ENCODE results near the gene SYNM.

Gene SYNM

DNA sequence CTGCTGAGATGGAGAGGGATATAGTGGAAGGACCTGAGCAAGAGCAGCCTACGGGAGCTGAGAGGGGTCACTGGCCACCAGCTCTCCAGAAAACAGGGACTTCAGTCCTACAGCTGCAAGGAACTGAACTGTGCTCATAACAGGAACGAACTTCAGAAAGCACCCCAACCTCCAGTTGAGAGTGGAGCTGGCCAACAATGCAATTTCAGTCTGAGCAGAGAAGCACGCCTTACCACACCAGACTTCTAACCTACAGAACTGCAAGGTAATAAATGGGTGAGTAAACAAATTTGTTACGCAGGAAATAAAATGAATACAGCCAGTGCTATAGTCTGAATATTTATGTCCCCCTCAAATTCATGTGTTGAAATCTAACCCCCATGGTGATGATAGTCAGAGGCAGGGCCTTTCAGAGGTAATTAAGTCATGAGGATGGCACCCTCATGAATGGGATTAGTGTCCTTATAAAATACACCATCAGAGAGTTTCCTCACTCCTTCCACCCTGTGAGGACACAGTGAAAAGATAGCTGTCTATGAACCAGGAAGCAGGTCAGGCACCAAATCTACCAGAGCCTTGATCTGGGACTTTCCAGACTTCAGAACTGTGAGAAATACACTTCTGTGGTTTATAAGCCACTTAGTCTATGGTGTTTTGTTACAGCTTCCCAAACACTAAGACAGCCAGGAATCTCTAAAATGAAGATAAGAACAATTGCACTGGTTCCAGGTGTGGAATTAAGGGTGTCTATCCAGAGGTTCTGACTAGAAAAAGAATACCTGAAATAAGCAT lies 58.6 kb downstream of the SYNM start:
- TF ChIP-seq ZNF8 (CRISPR knock-in tag; IDR thresholded peaks at IDR 0.05) (no peak), CSDC2 (CRISPR knock-in tag; IDR thresholded peaks at IDR 0.05) (no peak), TCF4 (CRISPR knock-in tag; IDR thresholded peaks at IDR 0.05; ENCODE audit: borderline replicate concordance) (no peak), ESRRG (CRISPR knock-in tag; IDR thresholded peaks at IDR 0.05) (no peak), BACH2 (CRISPR knock-in tag; IDR thresholded peaks at IDR 0.05; ENCODE audit: borderline replicate concordance) (no peak), ISL1 (CRISPR knock-in tag; IDR thresholded peaks at IDR 0.05) (no peak), GLIS3 (CRISPR knock-in tag; IDR thresholded peaks at IDR 0.05) (no peak), SNAI2 (CRISPR knock-in tag; IDR thresholded peaks at IDR 0.05) (no peak), ZFP30 (CRISPR knock-in tag; IDR thresholded peaks at IDR 0.05) (no peak), ZNF70 (CRISPR knock-in tag; IDR thresholded peaks at IDR 0.05) (no peak)
- TF ChIP-seq, protein P1, sequence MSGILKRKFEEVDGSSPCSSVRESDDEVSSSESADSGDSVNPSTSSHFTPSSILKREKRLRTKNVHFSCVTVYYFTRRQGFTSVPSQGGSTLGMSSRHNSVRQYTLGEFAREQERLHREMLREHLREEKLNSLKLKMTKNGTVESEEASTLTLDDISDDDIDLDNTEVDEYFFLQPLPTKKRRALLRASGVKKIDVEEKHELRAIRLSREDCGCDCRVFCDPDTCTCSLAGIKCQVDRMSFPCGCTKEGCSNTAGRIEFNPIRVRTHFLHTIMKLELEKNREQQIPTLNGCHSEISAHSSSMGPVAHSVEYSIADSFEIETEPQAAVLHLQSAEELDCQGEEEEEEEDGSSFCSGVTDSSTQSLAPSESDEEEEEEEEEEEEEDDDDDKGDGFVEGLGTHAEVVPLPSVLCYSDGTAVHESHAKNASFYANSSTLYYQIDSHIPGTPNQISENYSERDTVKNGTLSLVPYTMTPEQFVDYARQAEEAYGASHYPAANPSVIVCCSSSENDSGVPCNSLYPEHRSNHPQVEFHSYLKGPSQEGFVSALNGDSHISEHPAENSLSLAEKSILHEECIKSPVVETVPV (CRISPR knock-in tag; IDR thresholded peaks at IDR 0.05): no peak
- TF ChIP-seq, protein P2, sequence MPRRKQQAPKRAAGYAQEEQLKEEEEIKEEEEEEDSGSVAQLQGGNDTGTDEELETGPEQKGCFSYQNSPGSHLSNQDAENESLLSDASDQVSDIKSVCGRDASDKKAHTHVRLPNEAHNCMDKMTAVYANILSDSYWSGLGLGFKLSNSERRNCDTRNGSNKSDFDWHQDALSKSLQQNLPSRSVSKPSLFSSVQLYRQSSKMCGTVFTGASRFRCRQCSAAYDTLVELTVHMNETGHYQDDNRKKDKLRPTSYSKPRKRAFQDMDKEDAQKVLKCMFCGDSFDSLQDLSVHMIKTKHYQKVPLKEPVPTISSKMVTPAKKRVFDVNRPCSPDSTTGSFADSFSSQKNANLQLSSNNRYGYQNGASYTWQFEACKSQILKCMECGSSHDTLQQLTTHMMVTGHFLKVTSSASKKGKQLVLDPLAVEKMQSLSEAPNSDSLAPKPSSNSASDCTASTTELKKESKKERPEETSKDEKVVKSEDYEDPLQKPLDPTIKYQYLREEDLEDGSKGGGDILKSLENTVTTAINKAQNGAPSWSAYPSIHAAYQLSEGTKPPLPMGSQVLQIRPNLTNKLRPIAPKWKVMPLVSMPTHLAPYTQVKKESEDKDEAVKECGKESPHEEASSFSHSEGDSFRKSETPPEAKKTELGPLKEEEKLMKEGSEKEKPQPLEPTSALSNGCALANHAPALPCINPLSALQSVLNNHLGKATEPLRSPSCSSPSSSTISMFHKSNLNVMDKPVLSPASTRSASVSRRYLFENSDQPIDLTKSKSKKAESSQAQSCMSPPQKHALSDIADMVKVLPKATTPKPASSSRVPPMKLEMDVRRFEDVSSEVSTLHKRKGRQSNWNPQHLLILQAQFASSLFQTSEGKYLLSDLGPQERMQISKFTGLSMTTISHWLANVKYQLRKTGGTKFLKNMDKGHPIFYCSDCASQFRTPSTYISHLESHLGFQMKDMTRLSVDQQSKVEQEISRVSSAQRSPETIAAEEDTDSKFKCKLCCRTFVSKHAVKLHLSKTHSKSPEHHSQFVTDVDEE (CRISPR knock-in tag; IDR thresholded peaks at IDR 0.05): no peak
- TF ChIP-seq, protein P3, sequence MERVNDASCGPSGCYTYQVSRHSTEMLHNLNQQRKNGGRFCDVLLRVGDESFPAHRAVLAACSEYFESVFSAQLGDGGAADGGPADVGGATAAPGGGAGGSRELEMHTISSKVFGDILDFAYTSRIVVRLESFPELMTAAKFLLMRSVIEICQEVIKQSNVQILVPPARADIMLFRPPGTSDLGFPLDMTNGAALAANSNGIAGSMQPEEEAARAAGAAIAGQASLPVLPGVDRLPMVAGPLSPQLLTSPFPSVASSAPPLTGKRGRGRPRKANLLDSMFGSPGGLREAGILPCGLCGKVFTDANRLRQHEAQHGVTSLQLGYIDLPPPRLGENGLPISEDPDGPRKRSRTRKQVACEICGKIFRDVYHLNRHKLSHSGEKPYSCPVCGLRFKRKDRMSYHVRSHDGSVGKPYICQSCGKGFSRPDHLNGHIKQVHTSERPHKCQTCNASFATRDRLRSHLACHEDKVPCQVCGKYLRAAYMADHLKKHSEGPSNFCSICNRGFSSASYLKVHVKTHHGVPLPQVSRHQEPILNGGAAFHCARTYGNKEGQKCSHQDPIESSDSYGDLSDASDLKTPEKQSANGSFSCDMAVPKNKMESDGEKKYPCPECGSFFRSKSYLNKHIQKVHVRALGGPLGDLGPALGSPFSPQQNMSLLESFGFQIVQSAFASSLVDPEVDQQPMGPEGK (CRISPR knock-in tag; IDR thresholded peaks at IDR 0.05; ENCODE audit: borderline replicate concordance): no peak
- ATAC-seq: no peak

DNA sequence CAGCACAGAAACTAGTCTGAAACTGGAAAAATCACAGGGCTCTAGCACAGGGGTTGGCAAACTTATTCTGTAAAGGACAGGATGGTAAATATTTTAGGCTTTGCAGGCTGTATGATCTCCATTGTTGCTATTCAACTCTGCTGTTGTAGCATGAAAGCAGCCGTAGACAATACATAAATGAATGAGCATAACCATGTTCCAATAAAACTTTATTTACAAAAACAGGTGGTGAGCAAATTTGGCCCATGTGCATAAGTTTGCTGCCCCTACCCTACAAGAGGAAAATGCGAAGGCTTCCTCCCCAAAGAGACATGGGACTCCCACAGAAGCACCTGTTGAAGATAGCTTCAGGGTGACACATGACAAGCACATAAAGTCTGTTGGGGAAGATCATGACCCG lies 59.2 kb downstream of the SYNM start:
- no peak for TF ChIP-seq ZNF70 (CRISPR knock-in tag; IDR thresholded peaks at IDR 0.05)
- TF ChIP-seq ZNF565 (CRISPR knock-in tag; conservative IDR thresholded peaks at IDR 0.05; ENCODE audit: low read depth): no peak
- TF ChIP-seq SNAI2 (CRISPR knock-in tag; IDR thresholded peaks at IDR 0.05): no peak
- TF ChIP-seq ZNF8 (CRISPR knock-in tag; IDR thresholded peaks at IDR 0.05): no peak
- ATAC-seq: no peak

DNA sequence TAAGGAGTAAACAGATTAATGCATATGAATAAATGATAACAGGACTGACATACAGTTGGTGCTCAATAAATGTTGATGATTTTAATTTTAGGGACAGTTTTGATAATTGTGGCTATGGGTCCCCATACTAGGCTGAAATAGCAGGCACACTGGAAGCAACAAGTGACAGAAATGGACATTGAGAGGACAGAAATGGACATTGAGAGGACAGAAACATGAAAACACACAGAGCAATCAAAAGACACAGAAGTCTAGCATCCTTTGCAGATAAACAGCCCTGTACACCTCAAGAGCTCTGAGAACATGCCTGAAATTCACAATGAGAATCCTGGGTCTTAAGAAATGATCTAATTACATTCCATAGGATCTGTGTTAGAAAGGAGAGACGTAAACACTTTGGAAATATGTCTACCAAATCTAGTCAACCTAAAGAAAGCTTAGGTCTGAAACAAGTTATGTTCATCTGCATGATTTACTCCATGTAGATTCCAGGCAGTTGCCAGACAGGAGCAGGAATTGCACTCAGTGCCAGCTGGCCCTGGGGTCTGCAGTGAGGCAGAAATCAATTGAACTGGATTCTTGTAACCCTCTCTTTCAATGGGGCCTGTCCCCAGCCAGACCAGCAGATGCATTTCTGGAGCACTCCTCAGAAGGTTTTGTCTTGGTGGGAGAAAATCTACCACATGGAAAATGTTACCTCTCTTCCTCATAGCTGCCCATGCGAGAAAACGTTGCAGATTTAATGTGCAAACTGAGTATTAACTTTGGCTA lies 60.3 kb downstream of the SYNM start:
- no peak for ATAC-seq
- TF ChIP-seq ESRRG (CRISPR knock-in tag; IDR thresholded peaks at IDR 0.05) (no peak), ZFP3 (CRISPR knock-in tag; IDR thresholded peaks at IDR 0.05) (no peak), ZC3H10 (CRISPR knock-in tag; IDR thresholded peaks at IDR 0.05) (no peak), ARNTL (CRISPR knock-in tag; IDR thresholded peaks at IDR 0.05; ENCODE audit: borderline replicate concordance, low read depth) (no peak), CSDC2 (CRISPR knock-in tag; IDR thresholded peaks at IDR 0.05) (no peak), RARB (CRISPR knock-in tag; IDR thresholded peaks at IDR 0.05) (no peak), SNAI2 (CRISPR knock-in tag; IDR thresholded peaks at IDR 0.05) (no peak), CREB5 (CRISPR knock-in tag; IDR thresholded peaks at IDR 0.05; ENCODE audit: low read depth) (no peak), ZFP30 (CRISPR knock-in tag; IDR thresholded peaks at IDR 0.05) (no peak), TOX (CRISPR knock-in tag; IDR thresholded peaks at IDR 0.05; ENCODE audit: borderline replicate concordance) (no peak), ZNF565 (CRISPR knock-in tag; conservative IDR thresholded peaks at IDR 0.05; ENCODE audit: low read depth) (no peak), OSR1 (CRISPR knock-in tag; IDR thresholded peaks at IDR 0.05) (no peak), ZNF8 (CRISPR knock-in tag; IDR thresholded peaks at IDR 0.05) (no peak)
- TF ChIP-seq, protein P2 (CRISPR knock-in tag; IDR thresholded peaks at IDR 0.05): no peak
- TF ChIP-seq, protein P3 (CRISPR knock-in tag; IDR thresholded peaks at IDR 0.05; ENCODE audit: borderline replicate concordance): no peak
- TF ChIP-seq, protein P1 (CRISPR knock-in tag; IDR thresholded peaks at IDR 0.05): no peak

Data from SK-N-SH treated with all-trans-retinoic acid at 6 μM for 48 hours (cell line).